Activated CD8-positive, alpha-beta T cell treated with anti-CD3 and anti-CD28 coated beads, Interleukin-2, amount 10 ng/mL, durations not matched to agents 7 days and 5 days (primary cell): ENCODE measurements around the gene SH2D4B. TPM values are rescaled to one million over a fixed set of nuclear protein-coding genes. Genes with fewer than 3 reads are reported as not detected.

Experiments
- ATAC-seq: fragments of 150-1000 bp; cut with Tn5 transposase; one replicate; pipeline ENCODE4 v1.10.0; 2021; ENCODE audit warnings: moderate library complexity
- CTCF ChIA-PET: fragments of 350-600 bp; sonication (Branson Sonifier 250); formaldehyde crosslinking; loops from one replicate; lab custom pipeline; 2021; ENCODE audit warnings: antibody characterized with exemption; lab: Charles Lee
- POLR2A ChIA-PET: fragments of 350-600 bp; sonication (Branson Sonifier 250); formaldehyde crosslinking; loops from one replicate; lab custom pipeline; 2021; ENCODE audit warnings: antibody characterized with exemption; lab: Charles Lee
- DNase-seq: peaks from one replicate; pipeline ENCODE4 v3.0.0-alpha.2; 2020
- H3K27ac Mint-ChIP-seq: one replicate; pipeline ENCODE4 v1.8.0; 2021; ENCODE audit warnings: mild to moderate bottlenecking, mixed read lengths
- H3K27me3 Mint-ChIP-seq: one replicate; pipeline ENCODE4 v1.8.0; 2021; ENCODE audit warnings: low read depth, mixed read lengths
- H3K36me3 Mint-ChIP-seq: one replicate; pipeline ENCODE4 v1.8.0; 2021; ENCODE audit warnings: low read depth, mixed read lengths
- H3K4me1 Mint-ChIP-seq: one replicate; pipeline ENCODE4 v1.8.0; 2021; ENCODE audit warnings: low read depth, mixed read lengths
- H3K4me3 Mint-ChIP-seq: one replicate; pipeline ENCODE4 v1.8.0; 2021; ENCODE audit warnings: mild to moderate bottlenecking, mixed read lengths
- H3K9me3 Mint-ChIP-seq: one replicate; pipeline ENCODE4 v1.8.0; 2022; ENCODE audit warnings: mixed read lengths; ENCODE audit not compliant: insufficient read depth
- total RNA-seq, 2 experiments: library from RNA; stranded (reverse); gene quantifications; one replicate each; pipeline ENCODE4 v1.2.3, GENCODE V29; 2021

The SH2D4B gene
- total RNA-seq, 2 experiments from 2014 or later, result 0.13 to 0.21 TPM

DNA sequence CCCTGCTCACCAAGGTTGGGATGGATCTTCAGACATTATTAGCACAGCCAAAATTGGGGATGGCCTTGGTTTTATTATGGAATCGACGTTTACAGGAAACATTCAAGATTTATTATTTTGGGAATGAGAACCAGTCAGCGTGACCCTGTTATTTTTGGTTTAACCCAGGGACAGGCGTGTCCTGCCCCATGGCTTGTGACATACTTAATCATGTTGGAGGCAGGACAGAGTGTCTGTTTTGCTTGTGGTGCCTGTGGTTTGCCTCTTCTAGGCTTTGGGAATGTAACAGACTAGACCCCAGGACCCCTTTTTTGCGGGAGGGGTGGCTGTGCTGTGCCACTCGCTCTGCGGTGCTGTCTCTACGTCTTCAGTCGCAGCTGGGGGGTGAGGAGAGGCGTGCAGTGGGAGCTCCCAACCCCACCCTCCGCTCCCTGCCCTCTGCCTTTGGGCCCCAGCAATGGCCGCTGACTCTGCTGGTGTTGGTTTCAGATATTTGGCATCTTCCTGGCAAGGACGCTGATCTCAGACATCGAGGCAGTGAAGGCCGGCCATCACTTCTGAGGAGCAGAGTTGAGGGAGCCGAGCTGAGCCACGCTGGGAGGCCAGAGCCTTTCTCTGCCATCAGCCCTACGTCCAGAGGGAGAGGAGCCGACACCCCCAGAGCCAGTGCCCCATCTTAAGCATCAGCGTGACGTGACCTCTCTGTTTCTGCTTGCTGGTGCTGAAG lies 20.1 kb upstream of the SH2D4B start:
- ATAC-seq, result no peak
- ChIA-PET CTCF (interaction anchor here (1.0 kb wide), 1 partner anchor 139 kb away, joined by 3 read pairs; no protein-coding TSS in a partner anchor), POLR2A (no interaction called here)
- Mint-ChIP-seq H3K9me3 (no peaks in the 10 kb centered on the region), H3K27ac (peak overlapping the region; percentile 84), H3K36me3 (peaks cover 81% of the 10 kb centered on the region), H3K27me3 (no peaks in the 10 kb centered on the region), H3K4me1 (peaks cover 58% of the 10 kb centered on the region), H3K4me3 (no peak overlapping the region)
- no peak for DNase-seq

DNA sequence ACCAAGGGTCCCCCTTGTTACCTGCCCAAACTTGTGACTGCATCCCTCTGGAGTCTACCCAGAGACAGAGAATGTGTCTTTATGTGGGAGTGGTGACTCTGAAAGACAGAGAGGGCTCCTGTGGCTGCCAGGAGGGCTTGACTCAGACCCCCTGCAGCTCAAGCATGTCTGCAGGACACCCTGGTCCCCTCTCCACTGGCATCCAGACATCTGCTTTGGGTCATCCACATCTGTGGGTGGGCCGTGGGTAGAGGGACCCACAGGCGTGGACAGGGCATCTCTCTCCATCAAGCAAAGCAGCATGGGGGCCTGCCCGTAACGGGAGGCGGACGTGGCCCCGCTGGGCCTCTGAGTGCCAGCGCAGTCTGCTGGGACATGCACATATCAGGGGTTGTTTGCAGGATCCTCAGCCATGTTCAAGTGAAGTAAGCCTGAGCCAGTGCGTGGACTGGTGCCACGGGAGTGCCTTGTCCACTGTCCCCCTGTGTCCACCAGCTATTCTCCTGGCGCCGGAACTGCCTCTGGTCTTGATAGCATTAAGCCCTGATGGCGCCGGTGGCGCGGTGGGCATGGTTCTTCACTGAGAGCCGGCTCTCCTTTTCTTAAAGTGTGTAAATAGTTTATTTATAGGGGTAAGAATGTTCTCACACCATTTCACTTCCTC lies 19.4 kb upstream of the SH2D4B start:
- H3K4me1 Mint-ChIP-seq, result peaks cover 63% of the 10 kb centered on the region
- DNase-seq (no peak), ATAC-seq (no peak)
- H3K4me3 Mint-ChIP-seq, result no peak overlapping the region
- no peaks in the 10 kb centered on the region for H3K9me3 Mint-ChIP-seq
- ChIA-PET CTCF (interaction anchor here (1.0 to 2.5 kb wide), 2 partner anchors 13 to 140 kb away, joined by 3 to 8 read pairs; no protein-coding TSS in a partner anchor), POLR2A (no interaction called here)
- no peaks in the 10 kb centered on the region for H3K27me3 Mint-ChIP-seq
- H3K27ac Mint-ChIP-seq, result peak overlapping the region; percentile 72
- peaks cover 76% of the 10 kb centered on the region for H3K36me3 Mint-ChIP-seq

GRCh38 chr10:80518807-80519360 lies 18.8 kb upstream of the SH2D4B start:
- CTCF ChIA-PET, result interaction anchor here (1.0 to 2.5 kb wide), 4 partner anchors 13 to 141 kb away, joined by 3 to 8 read pairs (median 4); no protein-coding TSS in a partner anchor
- POLR2A ChIA-PET, result no interaction called here
- peak overlapping the region; percentile 72 for H3K27ac Mint-ChIP-seq
- no peaks in the 10 kb centered on the region for H3K9me3 Mint-ChIP-seq
- peaks cover 68% of the 10 kb centered on the region for H3K4me1 Mint-ChIP-seq
- ATAC-seq (no peak), DNase-seq (no peak)
- H3K27me3 Mint-ChIP-seq, result no peaks in the 10 kb centered on the region
- H3K36me3 Mint-ChIP-seq, result peaks cover 73% of the 10 kb centered on the region
- H3K4me3 Mint-ChIP-seq, result no peak overlapping the region

- Mint-ChIP-seq H3K27ac (peak overlapping the region; percentile 48), H3K9me3 (no peaks in the 10 kb centered on the region), H3K4me3 (no peak overlapping the region), H3K27me3 (no peaks in the 10 kb centered on the region), H3K36me3 (peaks cover 61% of the 10 kb centered on the region), H3K4me1 (peaks cover 80% of the 10 kb centered on the region)
- DNase-seq, result no peak
- ChIA-PET CTCF (interaction anchor here (1.1 to 2.5 kb wide), 6 partner anchors 11 to 142 kb away, joined by 3 to 8 read pairs (median 3); no protein-coding TSS in a partner anchor), POLR2A (interaction anchor here (0.7 kb wide), 1 partner anchor 9 kb away, joined by 3 read pairs; no protein-coding TSS in a partner anchor)
- no peak for ATAC-seq
Measured at GRCh38 chr10:80519936-80520650, 17.6 kb upstream of the SH2D4B start.

GRCh38 chr10:80520661-80521470 lies 16.8 kb upstream of the SH2D4B start:
- ATAC-seq, result no peak
- ChIA-PET CTCF (interaction anchor here (1.1 to 2.5 kb wide), 6 partner anchors 9 to 143 kb away, joined by 3 to 8 read pairs (median 3); no protein-coding TSS in a partner anchor), POLR2A (no interaction called here)
- no peak overlapping the region for H3K4me3 Mint-ChIP-seq
- H3K27me3 Mint-ChIP-seq, result no peaks in the 10 kb centered on the region
- H3K4me1 Mint-ChIP-seq, result peaks cover 85% of the 10 kb centered on the region
- no peaks in the 10 kb centered on the region for H3K9me3 Mint-ChIP-seq
- H3K36me3 Mint-ChIP-seq, result peaks cover 59% of the 10 kb centered on the region
- DNase-seq, result no peak
- peak overlapping the region; percentile 48 for H3K27ac Mint-ChIP-seq

GRCh38 chr10:80522756-80523363 lies 14.8 kb upstream of the SH2D4B start:
- no peak overlapping the region for H3K4me3 Mint-ChIP-seq
- peaks cover 86% of the 10 kb centered on the region for H3K4me1 Mint-ChIP-seq
- H3K36me3 Mint-ChIP-seq, result peaks cover 48% of the 10 kb centered on the region
- ATAC-seq (peak; percentile 19), DNase-seq (no peak)
- H3K9me3 Mint-ChIP-seq, result no peaks in the 10 kb centered on the region
- CTCF ChIA-PET, result no interaction called here
- no peaks in the 10 kb centered on the region for H3K27me3 Mint-ChIP-seq
- POLR2A ChIA-PET, result no interaction called here
- peak overlapping the region; percentile 68 for H3K27ac Mint-ChIP-seq

DNA sequence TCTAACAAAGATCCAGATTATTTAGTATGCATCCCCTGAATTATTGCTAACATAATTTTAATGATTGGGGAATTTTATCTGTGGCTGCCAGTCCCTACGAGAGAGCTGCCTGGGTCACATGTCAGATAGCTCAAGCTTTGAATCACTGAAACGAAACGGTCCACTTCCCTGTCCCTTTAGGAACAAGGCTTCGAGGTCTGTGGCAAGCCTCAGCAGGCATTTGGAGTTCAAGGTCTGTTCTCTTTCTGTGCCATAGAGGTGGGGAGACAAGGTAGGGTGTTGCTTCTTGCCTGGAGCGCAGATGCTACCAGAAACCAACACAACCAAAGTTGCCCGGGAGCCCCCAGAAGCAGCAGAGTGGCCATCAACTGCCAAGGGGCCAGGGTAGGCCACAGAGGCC lies 13.9 kb upstream of the SH2D4B start:
- CTCF ChIA-PET, result interaction anchor here (6.9 kb wide), 1 partner anchor 19 kb away, joined by 29 read pairs; no protein-coding TSS in a partner anchor
- Mint-ChIP-seq H3K4me3 (no peak overlapping the region), H3K9me3 (no peaks in the 10 kb centered on the region), H3K36me3 (peaks cover 47% of the 10 kb centered on the region), H3K27ac (peak overlapping the region; percentile 73), H3K27me3 (no peaks in the 10 kb centered on the region), H3K4me1 (peaks cover 86% of the 10 kb centered on the region)
- DNase-seq (no peak), ATAC-seq (no peak)
- POLR2A ChIA-PET, result no interaction called here

- ATAC-seq (no peak), DNase-seq (no peak)
- H3K4me1 Mint-ChIP-seq, result peaks cover 86% of the 10 kb centered on the region
- ChIA-PET CTCF (interaction anchor here (2.7 to 6.9 kb wide), 2 partner anchors 13 to 19 kb away, joined by 19 to 29 read pairs; no protein-coding TSS in a partner anchor), POLR2A (no interaction called here)
- peak overlapping the region; percentile 73 for H3K27ac Mint-ChIP-seq
- peaks cover 45% of the 10 kb centered on the region for H3K36me3 Mint-ChIP-seq
- no peaks in the 10 kb centered on the region for H3K9me3 Mint-ChIP-seq
- H3K4me3 Mint-ChIP-seq, result no peak overlapping the region
- no peaks in the 10 kb centered on the region for H3K27me3 Mint-ChIP-seq
Measured at GRCh38 chr10:80524190-80524909, 13.4 kb upstream of the SH2D4B start.

DNA sequence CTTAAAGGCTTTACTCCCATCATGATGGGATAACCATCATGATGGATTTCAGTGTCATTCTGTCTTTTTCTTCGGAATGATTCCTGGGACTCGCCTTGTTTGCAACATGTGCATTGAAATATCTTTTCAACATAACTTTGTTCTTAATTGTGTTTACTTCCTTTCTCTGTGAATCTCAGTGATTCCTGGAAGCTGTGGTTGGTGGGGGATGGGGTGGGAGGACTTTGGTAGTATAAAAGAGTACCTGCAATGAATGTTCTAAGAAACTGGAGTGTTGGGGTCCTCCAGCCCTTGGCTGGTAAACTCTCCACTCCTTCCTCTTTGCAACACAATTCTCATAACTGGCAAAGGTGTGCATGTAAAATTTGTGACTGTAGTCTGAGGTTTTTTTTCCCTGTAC lies 11.5 kb upstream of the SH2D4B start:
- Mint-ChIP-seq H3K9me3 (no peaks in the 10 kb centered on the region), H3K27ac (peak overlapping the region; percentile 86), H3K4me1 (peaks cover 87% of the 10 kb centered on the region), H3K4me3 (peak overlapping the region; percentile 44), H3K27me3 (no peaks in the 10 kb centered on the region), H3K36me3 (peaks cover 29% of the 10 kb centered on the region)
- ChIA-PET CTCF (interaction anchor here (1.2 to 6.9 kb wide), 4 partner anchors 14 to 148 kb away, joined by 3 to 29 read pairs (median 12); no protein-coding TSS in a partner anchor), POLR2A (interaction anchor here (1.1 kb wide), 1 partner anchor 10 kb away, joined by 3 read pairs; no protein-coding TSS in a partner anchor)
- DNase-seq, result no peak
- no peak for ATAC-seq

GRCh38 chr10:80526742-80527141 lies 11.0 kb upstream of the SH2D4B start:
- Mint-ChIP-seq H3K4me3 (peak overlapping the region; percentile 44), H3K9me3 (no peaks in the 10 kb centered on the region), H3K27ac (peak overlapping the region; percentile 86), H3K4me1 (peaks cover 92% of the 10 kb centered on the region), H3K36me3 (peaks cover 26% of the 10 kb centered on the region), H3K27me3 (no peaks in the 10 kb centered on the region)
- ChIA-PET POLR2A (interaction anchor here (1.1 kb wide), 1 partner anchor 10 kb away, joined by 3 read pairs; no protein-coding TSS in a partner anchor), CTCF (interaction anchor here (1.4 to 6.9 kb wide), 4 partner anchors 15 to 149 kb away, joined by 3 to 29 read pairs (median 12); no protein-coding TSS in a partner anchor)
- DNase-seq (no peak), ATAC-seq (no peak)
